GM19395 (cell line): ENCODE measurements around the gene KIF26B.

Source experiments
- ATAC-seq: cut with Tn5 transposase; IDR thresholded peaks from one replicate; pipeline ENCODE4 v1.9.1; 2021; ENCODE audit warnings: mild to moderate bottlenecking, moderate library complexity; ENCODE audit not compliant: unreplicated experiment

KIF26B gene

GRCh38 chr1:245205864-245206263 is 51.1 kb downstream of the KIF26B start:
- no peak for ATAC-seq

DNA sequence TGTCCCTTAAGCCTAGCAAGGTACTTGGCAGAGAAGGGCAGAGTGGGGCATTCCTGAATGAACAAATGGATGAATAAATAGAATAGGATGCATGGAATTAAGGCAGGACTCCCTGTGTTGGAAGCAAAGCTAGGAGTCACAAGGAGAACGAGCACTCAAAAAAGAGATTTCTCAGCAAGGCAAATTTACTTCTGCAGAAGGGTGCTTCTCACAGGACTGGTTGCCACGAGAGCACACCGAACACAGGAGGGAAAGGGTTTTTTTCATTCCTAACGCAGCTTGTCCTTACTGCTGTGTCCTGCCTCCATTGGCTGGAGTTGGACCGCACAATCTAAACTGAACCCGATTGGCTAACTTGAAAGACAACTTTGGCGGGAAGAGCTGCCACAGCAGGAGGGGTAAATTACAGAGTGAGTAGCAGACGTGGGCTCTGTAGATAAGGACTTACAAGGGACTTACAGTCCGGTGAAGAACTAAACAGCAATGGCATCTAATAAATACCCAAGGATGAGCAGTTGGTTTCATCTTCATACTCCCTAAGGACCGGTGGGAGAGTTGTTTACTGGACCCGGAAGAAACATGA is 52.4 kb downstream of the KIF26B start:
- no peak for ATAC-seq

- no peak for ATAC-seq
Observed at GRCh38 chr1:245207801-245208200, 53.0 kb downstream of the KIF26B start.

DNA sequence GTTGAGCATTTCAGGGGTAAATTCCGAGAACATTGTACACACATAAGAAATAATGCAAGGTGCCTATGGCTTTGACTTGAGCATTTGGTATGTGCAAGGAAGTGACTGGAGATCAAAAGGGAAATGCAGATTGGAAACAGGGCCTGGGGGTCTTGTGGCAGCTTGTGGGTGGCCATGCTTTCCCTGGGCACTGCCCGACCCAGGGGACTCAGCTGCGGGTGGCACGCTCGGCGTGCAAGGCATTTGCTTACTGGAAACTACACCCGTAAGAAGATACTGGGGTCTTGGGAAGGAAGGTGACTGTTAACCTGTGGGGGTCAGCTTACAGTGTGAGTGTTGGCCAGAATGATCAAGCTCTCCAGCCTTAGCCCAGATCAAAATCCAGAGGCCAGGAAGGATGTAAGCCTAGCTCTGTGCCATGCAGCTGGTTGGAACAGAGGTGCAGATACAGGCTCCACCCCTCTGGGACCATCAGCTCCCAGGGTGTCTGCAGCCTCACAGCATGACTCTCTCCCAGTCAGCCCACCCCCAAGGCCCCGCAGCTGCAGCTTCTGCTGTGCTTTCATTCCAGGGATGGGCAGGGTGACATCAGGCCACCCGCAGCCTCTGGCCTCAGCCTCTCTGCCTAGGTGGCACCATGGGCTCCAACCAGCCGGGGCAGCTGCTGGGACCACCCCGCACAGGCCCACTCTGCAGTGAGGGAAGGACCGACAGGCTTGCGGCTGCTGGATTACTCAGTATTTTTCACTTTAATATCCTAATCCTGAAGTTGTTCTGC is 55.1 kb downstream of the KIF26B start:
- ATAC-seq = no peak

DNA sequence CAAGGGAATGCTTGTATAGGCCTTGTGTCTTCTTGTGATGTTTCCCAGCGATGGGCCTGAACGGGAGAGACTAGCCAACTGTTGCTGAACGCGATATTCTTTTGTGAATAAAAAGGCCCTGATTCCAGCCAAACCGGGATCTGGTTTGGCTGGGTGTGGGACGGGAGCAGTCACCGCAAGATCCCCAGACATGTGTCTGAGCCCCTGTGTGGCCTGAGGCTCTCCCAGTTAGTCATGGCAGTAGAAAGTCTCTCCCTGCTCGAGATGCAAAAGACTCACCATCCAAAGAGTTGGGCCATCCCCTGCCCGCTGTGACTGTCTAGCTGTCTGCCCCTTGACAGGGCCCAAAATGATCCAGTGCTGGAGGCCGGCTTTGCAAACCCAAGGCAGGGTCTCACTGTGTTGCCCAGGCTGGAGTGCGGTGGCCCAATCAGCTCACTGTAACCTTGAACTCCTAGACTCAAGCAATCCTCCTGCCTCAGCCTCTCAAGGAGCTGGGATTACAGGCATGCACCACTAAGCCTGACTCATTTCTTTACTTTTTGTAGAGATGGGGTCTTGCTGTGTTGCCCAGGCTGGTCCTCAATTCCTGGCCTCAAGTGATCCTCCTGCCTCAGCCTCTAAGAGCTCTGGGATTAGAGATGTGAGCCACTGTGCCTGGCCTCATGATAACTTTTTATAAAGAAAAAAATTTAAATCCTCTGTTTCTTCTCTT is 56.4 kb downstream of the KIF26B start:
- no peak for ATAC-seq

GRCh38 chr1:245211761-245212160 is 57.0 kb downstream of the KIF26B start:
- no peak for ATAC-seq

DNA sequence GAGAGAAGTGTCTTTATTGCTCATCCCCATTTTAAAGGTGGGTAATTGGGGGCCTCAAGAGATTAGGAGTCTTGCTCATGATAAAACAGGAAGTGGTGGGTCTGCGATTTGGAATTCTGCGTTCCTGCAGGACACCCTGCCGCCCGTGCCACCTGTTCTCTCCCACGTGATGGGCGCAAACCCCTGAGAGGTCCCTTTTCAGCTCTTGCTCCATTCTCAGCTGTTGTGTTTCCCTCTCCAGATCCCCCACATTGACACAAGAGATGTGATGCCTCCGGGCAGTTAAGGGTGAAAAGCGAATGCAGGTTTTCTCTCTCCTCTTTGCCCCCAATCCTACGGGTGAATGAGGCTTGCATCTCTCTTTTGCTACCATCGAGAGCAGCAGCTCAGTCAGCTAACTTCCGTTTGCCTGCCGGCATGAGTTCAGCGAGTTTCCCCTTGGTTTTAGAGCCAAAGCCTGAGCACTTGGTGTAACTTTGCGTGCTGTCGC is 57.5 kb downstream of the KIF26B start:
- no peak for ATAC-seq

DNA sequence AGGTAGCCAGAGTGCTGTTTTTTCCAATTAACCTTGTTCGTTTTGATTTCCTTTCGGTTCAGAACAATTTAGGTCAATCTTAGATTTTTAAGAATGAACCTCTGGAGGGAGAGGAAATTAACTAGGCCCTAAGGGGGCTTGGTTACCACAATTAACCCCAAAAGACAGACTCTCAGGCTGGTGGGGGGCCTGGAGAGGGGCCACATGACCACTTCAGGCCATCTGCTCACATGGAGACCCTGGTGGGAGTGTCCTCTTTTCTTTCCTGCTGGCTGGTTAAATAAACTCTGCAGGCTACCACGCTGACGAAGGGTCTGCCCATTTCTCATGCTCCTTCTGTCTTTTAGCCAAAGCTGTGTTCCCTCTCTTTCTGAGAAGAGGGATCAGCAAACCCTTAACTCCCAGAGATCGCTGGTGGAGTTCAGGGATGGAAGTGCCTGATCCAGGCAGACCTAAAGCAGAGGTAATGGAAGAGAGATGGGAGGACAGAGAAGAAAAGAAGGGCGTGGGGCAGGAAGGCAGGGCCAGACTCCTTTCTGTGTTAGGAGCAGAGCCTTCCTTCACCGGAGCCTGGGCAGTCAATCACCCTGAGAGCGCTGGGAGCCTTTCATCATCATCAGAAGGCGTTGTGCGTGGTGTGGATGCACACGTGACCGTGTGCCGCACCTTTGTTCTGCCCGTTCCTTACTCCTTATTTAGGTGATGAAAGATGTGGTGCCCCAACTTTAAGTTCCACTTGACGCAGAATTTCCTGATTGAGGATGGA is 58.5 kb downstream of the KIF26B start:
- no peak for ATAC-seq

- ATAC-seq = no peak
Observed at GRCh38 chr1:245215071-245215470, 60.3 kb downstream of the KIF26B start.

DNA sequence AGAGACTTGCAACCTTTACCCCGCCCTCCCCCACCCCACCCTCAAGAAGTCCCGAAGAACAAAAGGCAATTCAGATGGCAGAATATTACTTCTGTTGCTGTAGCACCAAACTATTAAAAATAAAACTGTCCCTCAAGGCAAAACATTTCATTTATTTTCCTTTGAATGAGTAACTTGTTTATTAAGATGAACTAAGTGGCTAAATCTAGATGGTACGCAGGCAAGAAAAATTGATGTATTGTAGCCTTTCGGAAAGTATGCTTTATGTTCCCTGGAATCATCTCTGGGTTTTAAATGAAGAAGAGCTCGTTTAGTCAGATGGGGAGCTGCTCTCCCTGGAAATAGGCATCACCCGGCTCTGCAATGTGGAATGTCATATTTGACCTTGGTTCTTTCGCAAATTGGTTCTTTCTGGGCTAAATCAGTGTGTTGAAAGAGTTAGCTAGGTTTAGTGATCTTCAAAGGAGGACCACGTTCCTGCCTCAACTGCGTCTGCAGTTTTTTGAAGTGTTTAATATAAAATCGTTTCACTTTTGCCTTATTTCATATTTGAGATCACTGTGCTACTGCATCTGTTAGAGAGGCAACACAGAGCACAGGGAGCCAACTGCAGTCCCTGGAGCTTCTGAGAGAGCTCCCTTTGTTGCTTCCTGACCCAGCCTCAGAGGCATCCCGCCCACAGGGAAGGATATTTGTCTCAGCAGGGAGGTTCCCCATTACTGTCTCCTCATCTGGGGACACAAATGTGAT is 61.8 kb downstream of the KIF26B start:
- no peak for ATAC-seq

DNA sequence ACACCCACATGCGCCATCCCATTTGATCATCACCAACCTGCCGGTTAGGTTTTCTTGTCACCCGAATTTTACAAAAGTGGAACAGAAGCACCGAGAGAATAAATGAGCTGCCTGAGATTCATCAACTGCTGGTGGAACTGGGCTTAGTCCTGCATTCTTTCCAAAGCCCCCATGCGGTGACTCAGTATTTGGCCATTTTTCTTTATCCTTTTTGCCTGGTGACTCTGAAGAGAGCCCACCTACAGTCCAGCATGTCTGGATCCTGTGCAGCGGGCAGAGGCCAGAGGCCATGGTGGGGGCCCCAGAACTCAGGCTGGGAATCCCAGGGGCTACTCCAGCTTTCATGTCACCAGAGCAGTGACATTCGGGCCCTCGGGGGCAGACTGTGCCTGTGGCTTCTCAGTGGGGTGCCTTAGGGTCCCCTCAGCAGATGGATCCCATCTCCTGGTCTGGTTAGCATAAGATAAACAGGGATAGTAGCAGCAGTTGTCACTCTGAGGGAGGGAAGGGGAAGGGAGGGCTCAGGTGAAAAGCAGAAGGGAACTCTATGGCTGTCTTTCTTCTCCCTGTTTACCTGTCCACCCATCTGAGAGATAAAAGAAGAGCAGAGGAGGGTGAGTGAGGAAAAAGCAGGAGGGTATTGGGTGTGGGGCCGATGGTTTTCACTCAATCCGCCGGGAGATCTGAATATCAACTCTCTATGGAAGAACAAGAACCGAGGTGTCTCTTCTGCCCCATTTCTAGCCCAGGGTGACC is 63.2 kb downstream of the KIF26B start:
- ATAC-seq = no peak

GRCh38 chr1:245220381-245220985 is 65.7 kb downstream of the KIF26B start:
- no peak for ATAC-seq

GRCh38 chr1:245221805-245222204 is 67.0 kb downstream of the KIF26B start:
- no peak for ATAC-seq

DNA sequence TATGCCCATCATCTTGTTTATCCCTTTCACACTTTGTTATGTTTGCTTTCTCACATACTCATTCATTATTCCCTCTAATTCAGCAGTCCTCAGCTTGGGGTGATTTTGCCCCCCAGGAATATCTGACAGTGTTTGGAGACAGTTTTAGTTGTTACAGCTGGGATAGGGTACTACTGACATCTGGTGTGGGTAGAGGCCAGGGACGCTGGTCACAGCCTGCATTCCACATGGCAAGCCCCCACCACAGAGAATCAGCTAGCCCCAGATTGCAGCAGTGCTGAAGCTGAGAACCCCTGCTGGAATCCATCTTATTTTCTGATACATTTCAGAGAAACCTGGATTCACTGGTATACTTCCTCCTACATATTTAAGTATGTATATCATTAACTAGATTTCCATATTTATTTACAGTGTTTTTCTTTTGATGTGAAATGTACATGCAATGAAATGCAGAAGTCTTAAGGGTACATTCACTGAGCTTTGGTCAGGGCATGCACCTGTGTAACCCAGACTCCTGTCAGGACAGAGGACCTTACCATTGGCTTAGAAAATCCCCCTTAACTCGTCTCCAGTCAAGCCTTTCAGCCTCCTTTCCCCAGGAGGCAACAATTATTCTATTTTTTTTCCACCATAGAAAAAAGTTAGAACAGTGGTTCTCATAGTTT is 68.3 kb downstream of the KIF26B start:
- no peak for ATAC-seq

GRCh38 chr1:245225322-245226202 is 70.8 kb downstream of the KIF26B start:
- no peak for ATAC-seq

- ATAC-seq = no peak
Observed at GRCh38 chr1:245226203-245226499, 71.4 kb downstream of the KIF26B start.

DNA sequence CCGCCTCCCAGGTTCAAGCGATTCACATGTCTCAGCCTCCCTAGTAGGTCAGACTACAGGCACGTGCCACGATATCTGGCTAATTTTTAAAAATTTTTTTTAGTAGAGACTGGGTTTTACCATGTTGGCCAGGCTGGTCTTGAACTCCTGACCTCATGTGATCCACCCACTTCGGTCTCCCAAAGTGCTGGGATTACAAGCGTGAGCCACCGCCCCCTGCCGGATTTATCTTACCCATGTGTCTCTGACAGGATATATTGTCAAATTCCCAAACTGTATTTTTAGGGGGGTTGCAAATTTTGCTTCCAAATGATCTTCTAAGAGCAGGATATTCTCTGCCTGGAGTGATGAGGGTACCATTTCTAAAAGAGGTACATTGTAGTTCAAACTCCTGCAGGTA is 74.3 kb downstream of the KIF26B start:
- no peak for ATAC-seq

- ATAC-seq = no peak
Observed at GRCh38 chr1:245232931-245233330, 78.1 kb downstream of the KIF26B start.
